ENCODE data around the gene LAMTOR2. TPM values are rescaled to one million over a fixed set of nuclear protein-coding genes. Genes with fewer than 3 reads are reported as not detected.

Gene LAMTOR2
- total RNA-seq, 4 donors from 2014 or later = 14.7 to 76.8 (median 41.1) TPM

GRCh38 chr1:156100205-156100995 is 45.8 kb downstream of the LAMTOR2 start:
- H3K4me1 ChIP-seq = peaks cover 29 to 66% of the 10 kb centered on the region in 2 donors

DNA sequence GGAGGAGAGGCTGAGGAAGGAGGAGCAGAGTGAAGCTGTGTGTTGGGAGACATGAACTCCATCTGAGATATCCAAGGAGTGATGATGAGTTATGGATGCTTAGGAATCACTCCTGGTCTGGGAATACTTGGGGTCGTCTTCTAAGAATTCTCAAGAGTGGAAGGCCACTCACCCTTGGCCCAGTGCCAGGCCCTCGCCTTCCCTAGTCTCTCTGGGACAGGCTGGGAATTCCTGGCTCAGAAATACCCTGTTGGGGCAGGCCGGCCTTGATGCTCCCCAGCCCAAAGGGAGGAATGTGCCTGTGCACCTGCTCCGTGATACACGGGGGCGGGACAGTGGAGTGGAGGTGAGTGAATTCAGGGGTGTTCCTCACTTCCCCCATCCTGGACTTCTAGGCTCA is 47.3 kb downstream of the LAMTOR2 start:
- DNase-seq = no peak
- no peak overlapping the region for H3K4me3 ChIP-seq (replicated peaks in 1 of 3)
- WGBS, 2 donors = 61 to 70% methylated on average over 6 of the region's 6 CpGs
- intact Hi-C loops (cut with DNase I) = no loop called here
- peaks cover 38 to 72% of the 10 kb centered on the region in 2 donors for H3K4me1 ChIP-seq
- no peaks in the 10 kb centered on the region for H3K27me3 ChIP-seq
- no peaks in the 10 kb centered on the region for H3K36me3 ChIP-seq
- TF ChIP-seq POLR2A (IDR thresholded peaks at IDR 0.05) (no peak), CTCF (IDR thresholded peaks at IDR 0.05) (no peak)
- H3K27ac ChIP-seq = peak overlapping the region in 2 of 3 donors; percentile 97 to 98
- H3K9me3 ChIP-seq = no peaks in the 10 kb centered on the region

More at GRCh38 chr1:156100205-156100995, 45.8 kb downstream of the LAMTOR2 start:
- DNase-seq = peak; percentile 48 to 58
- Histone ChIP-seq H3K4me3 (replicated peaks in 1 of 3) (no peak overlapping the region), H3K27me3 (no peaks in the 10 kb centered on the region), H3K9me3 (no peaks in the 10 kb centered on the region), H3K36me3 (no peaks in the 10 kb centered on the region), H3K27ac (peak overlapping the region in 1 of 3 donors; percentile 13)
- TF ChIP-seq POLR2A (IDR thresholded peaks at IDR 0.05) (no peak), CTCF (IDR thresholded peaks at IDR 0.05) (no peak)
- intact Hi-C loops (cut with DNase I) = no loop called here
- 55 to 56% methylated on average over 4 of the region's 4 CpGs for WGBS, 2 donors

DNA sequence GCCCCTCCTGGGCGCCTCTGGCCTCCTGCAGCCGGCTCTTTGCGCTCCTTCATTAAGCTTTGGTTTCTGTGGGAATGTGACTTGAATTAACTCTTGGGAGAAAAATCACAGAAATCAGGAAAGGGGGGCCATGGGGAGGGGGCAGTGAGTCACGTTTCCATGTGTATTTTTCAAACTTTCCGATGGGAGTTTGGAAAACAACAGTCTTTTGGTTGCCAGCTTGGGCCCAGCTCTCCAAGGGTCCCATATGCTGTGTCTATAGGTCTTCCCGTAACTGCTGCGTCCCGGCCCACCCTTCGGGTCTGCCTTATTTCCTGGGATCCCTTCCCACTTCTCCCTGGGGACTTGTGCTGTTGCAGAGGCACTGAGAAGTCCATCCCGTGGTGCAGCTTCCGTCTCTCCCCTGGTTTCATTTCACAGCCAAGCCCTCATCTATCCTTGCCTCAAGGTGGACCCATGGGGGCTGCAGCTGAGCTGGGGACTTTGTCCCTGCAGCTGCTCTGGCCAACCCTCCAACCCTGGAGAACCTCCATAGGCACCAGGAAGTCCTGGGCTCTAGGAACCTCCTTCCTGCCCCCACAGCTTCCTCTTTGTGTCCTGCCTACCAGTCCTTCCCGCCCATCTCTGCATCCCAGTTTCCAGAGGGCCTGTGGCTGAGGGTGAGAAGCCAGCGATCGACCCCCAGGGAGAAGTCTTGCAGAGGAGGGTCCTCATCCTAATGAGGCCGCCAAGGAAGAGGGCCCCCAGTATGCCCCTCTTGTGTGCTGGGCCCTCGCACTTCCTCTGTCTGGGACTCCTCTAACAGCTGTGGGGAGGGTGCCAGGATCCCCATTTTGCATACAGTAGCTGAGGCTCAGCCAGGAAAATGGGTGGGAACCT is 48.3 kb downstream of the LAMTOR2 start:
- DNase-seq = no peak
- Histone ChIP-seq H3K36me3 (no peaks in the 10 kb centered on the region), H3K4me3 (replicated peaks in 1 of 3) (no peak overlapping the region), H3K9me3 (no peaks in the 10 kb centered on the region), H3K27me3 (no peaks in the 10 kb centered on the region), H3K4me1 (peaks cover 45 to 74% of the 10 kb centered on the region in 2 donors), H3K27ac (peak overlapping the region; percentile 95 to 98 (median 97))
- WGBS, 2 donors = 69 to 70% methylated on average over 16 of the region's 16 CpGs
- intact Hi-C loops (cut with DNase I) = no loop called here
- no peak for TF ChIP-seq CTCF (IDR thresholded peaks at IDR 0.05)
- TF ChIP-seq POLR2A (IDR thresholded peaks at IDR 0.05) = no peak

GRCh38 chr1:156103521-156103947 is 49.0 kb downstream of the LAMTOR2 start:
- Histone ChIP-seq H3K4me1 (peaks cover 45 to 74% of the 10 kb centered on the region in 2 donors), H3K4me3 (replicated peaks in 1 of 3) (no peak overlapping the region), H3K9me3 (no peaks in the 10 kb centered on the region), H3K36me3 (no peaks in the 10 kb centered on the region), H3K27ac (peak overlapping the region; percentile 95 to 98 (median 97)), H3K27me3 (no peaks in the 10 kb centered on the region)
- WGBS, 2 donors = 53 to 62% methylated on average over 9 of the region's 9 CpGs
- intact Hi-C loops (cut with DNase I) = no loop called here
- no peak for TF ChIP-seq CTCF (IDR thresholded peaks at IDR 0.05)
- no peak for TF ChIP-seq POLR2A (IDR thresholded peaks at IDR 0.05)
- no peak for DNase-seq

Data from thyroid gland (tissue), 4 donors.